Hepatocyte (in vitro differentiated cells): ENCODE results near the gene CELA3A.
"Not testable (repeated sequence)": the region's sequence is repeated elsewhere in the genome, so short reads cannot be mapped to it uniquely, and the experiment has no call there.

Source experiments
- CTCF ChIP-seq: fragments of 200-600 bp; sonication (generic); IDR thresholded peaks from 2 replicates; pipeline ENCODE4 v1.5.1; 2016; ENCODE audit warnings: antibody characterized with exemption, mild to moderate bottlenecking; ENCODE audit not compliant: poor library complexity
- EZH2 ChIP-seq: fragments of 200-600 bp; sonication (generic); IDR thresholded peaks from 2 replicates; pipeline ENCODE4 v1.6.1; 2016; ENCODE audit warnings: antibody characterized with exemption, mild to moderate bottlenecking, borderline replicate concordance

GRCh38 chr1:21989672-21990393 lies 11.6 kb upstream of the CELA3A start:
- TF ChIP-seq EZH2, CTCF: not testable (repeated sequence)
